Right renal pelvis (tissue), 4 donors: ENCODE measurements around the gene PLEKHA5. TPM values are rescaled to one million over a fixed set of nuclear protein-coding genes. Genes with fewer than 3 reads are reported as not detected.
"Not testable (repeated sequence)": the region's sequence is repeated elsewhere in the genome, so short reads cannot be mapped to it uniquely, and the experiment has no call there.

Experiments
- DNase-seq, 4 donors: peaks; one replicate each; pipeline ENCODE4 v3.0.0-alpha.2; 2013; ENCODE audit warnings: low read depth in 4 of 4, low spot score in 3 of 4, missing footprints in 1 of 4
- polyA plus RNA-seq, 4 donors: library from polyadenylated mRNA; unstranded; fragments of 120-200 nt; gene quantifications; one replicate each; pipeline ENCODE4 v1.2.1, GENCODE V29; 2013; ENCODE audit not compliant: insufficient read length in 4 of 4

The PLEKHA5 gene
- polyA plus RNA-seq, 4 donors = 79.6 to 103 (median 102) TPM

DNA sequence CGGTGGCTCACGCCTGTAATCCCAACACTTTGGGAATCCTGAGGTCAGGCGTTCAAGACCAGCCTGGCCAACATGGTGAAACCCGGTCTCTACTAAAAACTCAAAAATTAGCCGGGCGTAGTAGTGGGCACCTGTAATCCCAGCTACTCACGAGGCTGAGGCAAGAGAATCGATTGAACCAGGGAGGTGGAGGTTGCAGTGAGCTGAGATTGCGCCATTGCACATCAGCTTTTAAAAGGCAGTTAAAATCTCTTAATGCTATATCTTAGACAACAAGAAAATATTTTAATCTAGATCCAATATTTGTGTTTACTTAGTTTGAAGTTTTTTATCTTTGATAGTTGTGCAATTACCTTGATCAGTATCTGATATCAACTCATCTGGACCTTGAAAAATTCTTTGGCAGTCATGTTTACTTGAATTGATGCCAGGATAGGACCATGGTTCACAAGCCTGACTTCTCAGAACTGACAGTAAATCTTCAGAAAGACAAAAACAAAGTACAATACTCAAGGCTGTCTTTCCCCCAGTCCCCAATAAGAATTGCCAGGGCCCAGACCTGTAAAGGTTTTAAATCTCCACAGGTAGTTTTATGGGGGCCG, 174.7 kb downstream of the PLEKHA5 start:
- DNase-seq = no peak

DNA sequence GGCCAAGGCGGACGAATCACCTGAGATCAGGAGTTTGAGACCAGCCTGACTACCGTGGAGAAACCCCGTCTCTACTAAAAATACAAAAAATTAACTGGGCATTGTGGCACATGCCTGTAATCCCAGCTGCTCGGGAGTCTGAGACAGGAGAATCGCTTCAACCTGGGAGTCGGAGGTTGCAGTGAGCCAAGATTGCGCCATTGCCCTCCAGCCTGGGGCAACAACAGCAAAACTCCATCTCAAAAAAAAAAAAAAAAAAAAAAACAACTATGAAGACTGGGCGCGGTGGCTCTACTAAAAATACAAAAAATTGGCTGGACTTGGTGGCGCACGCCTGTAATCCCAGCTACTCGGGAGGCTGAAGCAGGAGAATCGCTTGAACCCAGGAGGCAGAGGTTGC, 176.1 kb downstream of the PLEKHA5 start:
- DNase-seq = not testable (repeated sequence)

DNA sequence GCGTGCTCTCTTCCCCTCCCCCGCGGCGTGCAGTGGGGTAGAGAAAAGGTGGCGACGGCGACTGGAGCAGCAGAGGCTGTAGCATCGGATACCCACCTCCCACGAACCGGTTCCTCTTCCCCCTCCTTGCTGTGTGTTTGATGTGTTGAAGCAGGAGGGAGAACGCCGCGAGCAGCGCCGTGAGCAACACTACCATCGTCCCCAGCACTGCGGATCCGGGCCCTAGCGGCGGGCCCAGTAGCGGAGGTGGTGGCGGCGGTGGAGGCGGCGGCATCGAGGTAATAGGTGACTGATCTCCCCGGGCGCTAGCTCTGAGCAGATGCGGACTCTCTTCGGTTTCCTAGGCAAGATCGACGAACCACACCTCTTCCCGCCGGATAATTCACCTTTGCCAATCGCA, 176.8 kb downstream of the PLEKHA5 start:
- no peak for DNase-seq

DNA sequence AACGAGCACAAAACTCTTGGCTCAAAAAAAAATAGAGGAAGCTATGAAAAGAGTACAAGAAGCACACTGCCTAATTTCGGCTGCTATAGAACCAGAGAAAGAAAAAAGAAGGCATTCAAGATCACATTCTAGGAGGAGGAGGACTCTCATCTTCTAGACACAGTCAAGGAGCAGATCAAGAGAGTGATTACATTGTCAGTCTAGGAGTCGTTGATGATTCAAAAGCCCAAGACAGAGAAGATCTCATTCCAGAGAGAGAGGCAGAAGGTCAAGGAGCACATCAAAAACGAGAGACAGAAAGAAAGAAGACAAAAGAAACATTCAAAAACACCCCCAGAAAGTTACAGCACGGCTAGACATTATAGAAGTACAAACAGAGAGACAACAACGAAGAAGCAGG, 177.9 kb downstream of the PLEKHA5 start:
- no peak for DNase-seq

DNA sequence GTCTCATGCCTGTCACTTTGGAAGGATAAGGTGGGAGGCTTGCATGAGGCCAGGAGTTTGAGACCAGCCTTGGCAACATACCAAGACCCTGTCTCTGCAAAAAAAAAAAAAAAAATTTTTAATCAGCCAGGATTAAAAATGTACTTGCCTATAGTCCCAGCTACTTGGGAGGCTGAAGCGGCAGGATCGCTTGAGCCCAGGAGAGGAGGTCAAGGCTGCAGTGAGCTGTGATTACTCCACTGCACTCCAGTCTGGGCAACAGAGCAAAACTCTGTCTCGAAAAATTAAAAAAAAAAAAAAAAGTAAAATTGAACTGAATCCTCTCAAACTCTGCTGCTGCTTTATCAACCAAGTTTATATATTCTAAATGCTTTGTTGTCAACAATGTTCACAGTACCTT, 181.6 kb downstream of the PLEKHA5 start:
- no peak for DNase-seq

DNA sequence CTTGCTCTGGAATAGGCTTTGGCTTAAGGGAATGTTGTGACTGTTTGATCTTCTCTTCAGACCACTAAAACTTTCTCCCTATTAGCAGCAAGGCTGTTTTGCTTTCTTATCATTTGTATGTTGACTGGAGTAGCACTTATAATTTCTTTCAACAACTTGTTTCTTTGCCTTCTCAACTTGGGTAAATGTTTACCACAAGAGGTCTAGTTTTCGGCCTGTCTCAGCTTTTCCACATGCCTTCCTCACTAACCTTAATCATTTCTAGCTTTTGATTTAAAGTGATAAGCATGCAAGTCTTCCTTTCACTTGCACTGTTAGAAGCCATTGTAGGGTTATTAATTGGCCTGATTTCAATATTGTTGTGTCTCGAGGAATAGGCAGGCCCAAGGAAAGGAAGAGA, 183.1 kb downstream of the PLEKHA5 start:
- DNase-seq = no peak

DNA sequence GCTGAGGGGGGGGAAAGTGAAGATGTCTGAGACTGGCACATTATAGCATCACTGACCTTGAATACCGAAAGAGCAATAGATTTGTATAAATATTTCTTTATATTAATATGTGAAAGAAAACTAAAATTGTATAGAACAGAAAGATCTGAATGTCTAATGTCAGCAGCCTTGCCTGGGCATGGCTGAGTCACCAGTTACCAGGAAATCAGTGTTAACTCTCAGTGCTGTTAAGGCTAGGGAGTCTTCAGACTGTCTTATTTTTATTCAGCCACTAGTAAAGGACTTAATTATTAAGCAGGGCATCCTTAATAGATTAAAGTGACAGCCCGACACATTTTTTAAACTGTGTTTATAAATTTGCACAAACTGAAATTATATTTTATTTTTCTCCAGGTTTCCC, 186.9 kb downstream of the PLEKHA5 start:
- no peak for DNase-seq

DNA sequence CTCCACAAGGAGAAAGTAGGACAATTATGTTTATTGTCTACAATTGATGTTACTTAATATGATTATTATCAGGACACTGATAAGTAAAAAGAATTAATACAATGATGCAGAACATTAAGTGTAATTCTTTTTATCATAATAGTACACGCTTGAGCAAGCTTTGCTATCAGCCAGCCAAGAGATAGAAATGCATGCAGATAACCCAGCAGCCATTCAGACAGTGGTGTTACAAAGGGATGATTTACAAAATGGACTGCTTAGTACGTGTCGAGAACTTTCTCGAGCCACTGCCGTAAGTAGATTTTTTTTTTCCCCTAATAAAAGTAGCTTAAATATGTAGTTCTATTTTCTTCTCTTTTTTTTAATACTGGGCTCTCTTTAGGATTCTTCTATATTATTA, 192.8 kb downstream of the PLEKHA5 start:
- DNase-seq = no peak

DNA sequence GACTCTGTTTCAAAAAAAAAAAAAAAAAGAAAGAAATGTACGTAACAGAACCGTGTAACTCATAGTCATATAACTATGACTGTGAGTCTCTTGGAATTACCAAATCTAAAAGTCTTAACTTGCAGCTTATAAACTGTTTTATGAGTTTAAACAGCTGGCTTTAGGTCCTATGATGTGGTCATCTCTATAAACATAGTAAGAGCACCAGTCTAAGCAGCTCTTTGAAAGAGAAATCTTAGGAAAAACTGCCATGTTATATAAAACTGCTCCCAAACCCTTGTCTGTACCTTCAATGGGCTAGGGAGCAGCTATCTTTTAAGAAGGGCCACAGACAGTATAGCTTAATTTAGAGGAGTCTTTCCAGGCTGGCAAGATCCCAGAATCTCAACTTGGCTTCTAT, 194.3 kb downstream of the PLEKHA5 start:
- DNase-seq = no peak

DNA sequence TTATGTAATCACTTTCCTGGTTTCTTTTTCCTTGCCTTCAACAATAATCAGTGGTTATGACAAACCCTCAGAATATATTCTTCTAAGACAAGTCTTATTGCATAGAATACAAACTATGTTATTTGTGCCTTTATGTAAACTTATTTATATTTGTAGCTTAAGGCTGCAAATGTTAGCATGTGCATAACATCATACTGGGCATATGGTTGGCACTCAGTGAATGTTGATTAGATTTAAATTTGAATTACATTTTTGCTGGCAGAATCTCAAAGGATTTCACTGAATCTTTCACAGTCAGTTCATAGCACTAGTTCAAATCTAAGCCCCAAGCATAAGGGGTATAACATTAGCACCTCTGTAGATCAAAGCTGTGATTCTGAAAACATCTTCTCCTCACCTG, 196.6 kb downstream of the PLEKHA5 start:
- no peak for DNase-seq

DNA sequence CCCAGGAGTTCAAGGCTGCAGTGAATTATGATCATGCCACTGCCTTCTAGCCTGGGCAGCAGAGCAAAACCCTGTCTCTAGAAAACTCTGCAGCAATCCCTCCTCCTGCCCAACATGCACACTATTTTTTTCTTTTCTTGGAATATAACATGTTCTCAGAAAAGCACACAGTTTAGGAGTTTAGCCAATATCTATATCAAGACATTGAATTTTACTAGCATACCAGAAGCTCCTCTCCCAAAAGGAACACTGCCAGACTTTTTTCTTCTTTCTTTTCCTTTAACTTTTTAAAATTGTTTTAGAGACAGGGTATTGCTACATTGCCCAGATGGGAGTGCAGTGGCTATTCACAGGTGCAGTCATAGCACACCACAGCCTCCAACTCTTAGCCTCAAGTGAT, 202.7 kb downstream of the PLEKHA5 start:
- DNase-seq = no peak

DNA sequence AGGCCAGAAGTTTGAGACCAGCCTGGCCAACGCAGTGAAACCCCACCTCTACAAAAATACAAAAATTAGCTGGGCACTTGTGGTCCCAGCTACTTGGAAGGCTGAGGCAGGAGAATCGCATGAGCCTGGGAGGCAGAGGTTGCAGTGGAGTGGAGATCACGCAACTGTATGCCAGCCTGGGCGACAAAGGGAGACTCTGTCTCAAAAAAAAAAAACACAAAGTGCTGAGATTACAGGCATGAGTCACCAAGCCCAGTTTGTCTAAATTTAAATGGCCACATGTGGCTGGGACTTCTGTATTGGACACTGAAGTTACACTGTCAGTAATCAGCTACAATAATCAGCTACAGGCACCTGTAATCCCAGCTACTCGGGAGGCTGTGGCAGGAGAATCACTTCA, 208.9 kb downstream of the PLEKHA5 start:
- no peak for DNase-seq

DNA sequence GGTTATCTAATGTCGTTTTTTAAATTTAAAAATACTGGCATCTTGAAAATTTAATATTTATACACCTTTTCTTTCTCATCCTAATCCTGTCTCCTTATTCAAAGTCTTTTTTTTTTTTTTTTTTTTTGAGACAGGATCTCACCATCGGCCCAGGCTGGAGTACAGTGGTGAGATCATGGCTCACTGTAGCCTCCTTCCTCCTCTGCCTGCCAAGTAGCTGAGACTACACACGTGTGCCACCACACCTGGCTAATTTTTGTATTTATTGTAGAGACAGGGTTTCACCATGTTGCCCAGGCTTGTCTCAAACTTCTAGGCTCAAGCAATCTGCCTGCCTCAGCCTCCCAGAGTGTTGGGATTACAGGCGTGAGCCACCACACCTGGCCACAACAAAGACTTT, 221.3 kb downstream of the PLEKHA5 start:
- DNase-seq = not testable (repeated sequence)

DNA sequence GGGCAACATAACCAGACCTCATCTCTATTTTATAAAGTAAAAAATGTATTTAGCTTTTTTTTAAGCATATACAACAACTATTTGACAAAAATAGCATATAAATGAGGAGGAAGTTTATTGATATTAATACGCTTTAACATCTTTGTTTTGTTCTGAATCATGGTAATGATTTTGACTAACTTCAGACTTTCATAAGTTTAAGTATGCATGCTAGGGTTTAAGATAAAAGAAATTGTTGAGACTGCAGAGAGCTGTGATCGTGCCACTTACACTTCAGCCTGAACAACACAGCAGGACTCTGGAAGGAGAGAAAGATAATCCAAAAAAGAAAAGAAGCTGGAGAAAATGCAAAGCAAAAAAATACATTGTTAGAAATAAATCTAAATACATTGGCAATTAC, 221.8 kb downstream of the PLEKHA5 start:
- no peak for DNase-seq

DNA sequence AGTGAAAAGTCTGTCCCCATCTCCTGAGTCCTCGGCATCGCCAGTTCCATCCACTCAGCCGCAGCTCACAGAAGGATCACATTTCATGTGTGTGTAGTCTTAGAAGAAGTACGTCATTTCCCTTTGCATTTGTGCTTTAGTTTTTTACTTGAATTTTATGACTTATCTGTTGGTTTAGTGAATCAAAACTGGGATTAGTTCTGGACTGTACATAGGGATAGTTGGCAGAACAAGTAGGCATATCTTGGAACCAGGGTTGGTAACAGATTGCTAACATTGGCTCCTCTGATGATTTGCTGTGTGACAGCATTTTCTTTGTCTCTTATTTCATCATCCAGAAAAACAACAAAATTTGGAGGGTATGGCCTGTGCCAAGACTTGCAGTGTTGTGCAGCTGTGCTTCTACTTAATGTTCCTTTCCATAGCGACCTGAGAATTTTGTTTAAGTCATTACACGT, 240.2 kb downstream of the PLEKHA5 start:
- no peak for DNase-seq

DNA sequence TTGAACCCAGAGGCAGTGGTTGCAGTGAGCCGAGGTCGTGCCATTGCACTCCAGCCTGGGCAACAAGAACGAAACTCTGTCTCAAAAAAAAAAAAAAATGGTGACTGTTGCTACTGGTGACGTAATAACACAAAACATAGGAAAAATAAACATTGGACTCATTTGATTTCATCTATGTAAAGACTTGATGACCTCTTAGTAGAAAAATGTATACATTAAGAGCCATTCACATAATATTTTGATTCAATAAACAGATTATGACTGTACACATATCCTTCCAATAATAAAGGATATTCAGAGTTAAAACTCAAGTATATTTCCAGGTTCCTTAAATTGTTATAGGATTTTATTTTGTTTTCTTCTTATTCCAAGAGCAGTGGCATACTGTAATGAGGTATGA, 244.1 kb downstream of the PLEKHA5 start:
- no peak for DNase-seq

DNA sequence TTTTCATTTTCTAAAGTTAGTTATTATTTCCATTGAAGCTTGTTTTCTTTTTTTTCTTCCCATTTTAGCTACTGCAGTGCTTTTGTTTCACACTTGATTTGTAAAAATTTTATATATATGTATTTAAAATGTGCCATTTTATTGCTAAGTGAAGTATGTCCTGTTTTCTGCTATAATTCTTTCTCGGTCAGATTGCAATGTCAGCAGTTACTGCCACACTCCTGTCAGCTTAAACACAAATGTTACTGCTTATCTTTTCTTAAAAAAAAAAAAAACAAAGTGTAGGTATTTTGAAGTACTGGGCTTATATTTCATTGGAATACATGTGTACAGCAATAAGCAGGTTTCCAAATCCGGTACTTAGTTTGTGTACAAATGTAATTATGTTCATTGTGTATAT, 246.4 kb downstream of the PLEKHA5 start:
- DNase-seq = no peak

DNA sequence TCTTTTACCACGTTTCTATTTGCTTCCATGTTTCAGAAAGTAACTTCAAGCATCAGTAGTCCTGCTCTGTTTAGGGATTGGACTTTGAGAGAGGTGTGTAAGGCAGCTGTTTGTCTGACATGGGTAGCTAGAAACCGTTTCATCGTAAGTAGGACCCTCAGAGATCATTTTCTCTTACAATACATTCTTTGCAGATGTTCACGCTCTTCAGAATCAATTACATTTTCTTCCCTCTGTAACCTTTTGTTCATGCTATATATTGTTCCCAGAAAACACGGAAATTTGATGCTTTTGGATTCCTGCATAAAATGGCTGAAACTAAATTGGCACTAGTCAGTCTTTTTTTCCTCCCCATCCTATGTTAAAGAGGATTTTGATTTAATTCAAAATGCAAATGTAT, 247.2 kb downstream of the PLEKHA5 start:
- no peak for DNase-seq

DNA sequence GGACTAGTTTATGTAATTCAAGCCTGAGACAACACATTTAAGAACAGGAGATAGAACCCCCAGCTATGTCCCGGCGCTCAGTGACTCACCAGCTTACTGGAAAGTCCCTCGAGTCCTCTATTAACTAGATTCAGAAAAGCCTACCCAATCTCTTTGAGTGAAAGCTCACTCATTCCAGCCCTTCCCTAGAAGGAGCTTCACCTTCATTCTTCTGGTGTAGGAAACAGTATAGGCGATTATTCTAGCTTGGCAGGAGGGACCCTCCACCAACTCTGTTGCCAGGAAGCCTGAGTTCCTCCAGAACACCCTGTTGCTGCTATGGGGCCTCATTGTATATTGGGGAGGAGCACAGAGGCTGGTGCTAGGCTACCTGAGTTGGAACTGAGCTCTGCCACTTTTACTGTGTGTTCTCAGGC, 252.6 kb downstream of the PLEKHA5 start:
- no peak for DNase-seq

DNA sequence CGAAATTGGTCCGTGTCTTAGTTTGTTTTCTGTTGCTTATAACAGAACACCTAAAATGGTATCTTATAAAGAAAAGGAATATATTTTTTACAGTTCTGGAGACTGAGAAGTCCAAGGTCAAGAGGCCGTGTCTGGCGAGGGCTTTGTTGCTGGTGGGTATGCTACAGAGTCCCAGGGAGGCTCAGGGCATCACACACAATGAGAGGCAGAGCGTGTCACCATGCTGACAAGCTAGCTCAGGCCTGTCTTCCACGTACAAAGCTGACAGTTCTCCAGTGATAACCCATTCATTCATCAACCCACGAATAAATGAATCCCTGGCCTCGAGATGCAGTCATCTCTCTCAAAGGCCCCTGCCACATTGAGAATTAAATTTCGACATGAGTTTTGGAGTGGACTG, 253.0 kb downstream of the PLEKHA5 start:
- DNase-seq = no peak

DNA sequence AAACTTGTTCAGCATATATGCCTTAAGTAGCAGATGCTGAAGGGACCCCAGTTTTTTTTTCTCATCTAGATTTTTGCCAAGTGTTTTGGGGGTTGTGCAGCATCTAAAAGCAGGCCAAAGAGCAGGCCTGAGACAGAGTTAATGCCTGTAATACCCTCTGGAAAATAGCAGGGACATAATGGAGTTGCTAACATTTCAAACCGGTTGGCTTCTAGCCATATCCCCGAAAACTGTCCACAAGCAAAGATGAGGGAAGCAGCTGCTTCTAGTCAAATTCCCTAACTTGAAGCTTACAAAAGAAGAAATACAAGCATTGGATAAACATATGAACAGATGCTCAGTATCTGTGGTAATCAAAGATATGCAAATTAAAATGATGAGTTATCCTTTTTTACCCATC, 257.6 kb downstream of the PLEKHA5 start:
- peak; percentile 36 to 54 (median 42) for DNase-seq

DNA sequence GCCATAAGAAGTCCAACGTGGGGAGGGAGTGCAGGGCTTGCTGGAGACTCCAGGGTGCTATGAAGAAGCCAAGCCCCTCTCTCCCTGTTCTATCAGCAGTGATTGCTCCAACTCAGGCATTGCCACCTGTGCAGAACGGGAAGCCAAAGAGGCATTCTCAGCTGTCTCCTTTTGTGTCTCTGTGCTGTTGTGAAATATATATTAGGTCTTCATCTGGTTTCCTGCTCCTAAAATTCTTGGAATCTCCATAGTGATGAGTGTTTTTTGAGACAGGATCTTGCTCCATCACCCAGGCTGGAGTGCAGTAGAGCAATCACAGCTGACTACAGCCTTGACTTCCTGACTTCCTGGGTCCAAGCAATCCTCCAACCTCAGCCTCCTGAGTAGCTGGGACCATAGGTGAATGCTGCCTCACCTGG, 258.6 kb downstream of the PLEKHA5 start:
- DNase-seq = no peak

DNA sequence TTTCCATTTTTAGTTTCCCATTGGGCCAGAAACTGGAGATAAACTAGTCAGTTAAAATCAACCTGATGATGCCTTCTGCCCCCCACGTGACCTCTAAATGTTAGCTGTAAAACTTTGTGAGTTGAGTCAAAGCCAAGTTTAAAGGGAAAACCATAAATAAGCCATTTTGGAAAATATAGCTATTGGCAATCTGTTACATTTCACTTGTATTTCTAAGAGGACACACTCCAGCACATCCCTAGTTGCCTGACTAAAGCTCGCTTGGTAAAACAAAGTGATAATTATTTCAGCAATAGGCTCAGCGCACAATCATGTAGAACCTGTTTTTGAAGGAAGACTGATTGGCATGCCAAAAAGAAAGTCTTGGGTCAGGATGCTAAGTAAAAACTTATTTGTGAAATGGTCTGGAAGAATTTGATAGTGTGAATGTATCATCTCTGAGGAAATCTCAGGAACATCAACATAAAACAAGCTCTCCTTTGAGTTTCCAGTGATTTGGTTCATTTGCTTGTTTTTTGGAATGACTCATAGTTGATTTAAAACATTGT, 260.6 kb downstream of the PLEKHA5 start:
- DNase-seq = peak in 1 of 4 donors; percentile 18
